Ovary (tissue), 9 donors: ENCODE measurements around the gene DDN. TPM values are rescaled to one million over a fixed set of nuclear protein-coding genes. Genes with fewer than 3 reads are reported as not detected.

ENCODE experiments used
- DNase-seq, 5 donors: peaks; one replicate each; pipeline ENCODE4 v3.0.0-alpha.2; 2019 to 2020
- H3K27ac ChIP-seq, 2 donors: fragments of 200-600 bp; one replicate each; pipeline versions ENCODE4 v1.5.1 to v1.8.0; 2019 to 2022
- H3K27me3 ChIP-seq: fragments of 200-600 bp; one replicate; pipeline ENCODE4 v1.8.0; 2022
- H3K36me3 ChIP-seq: fragments of 200-600 bp; sonication (generic); one replicate; pipeline ENCODE4 v1.5.1; 2019
- H3K4me1 ChIP-seq: one replicate; pipeline ENCODE4 v1.8.1; 2013; ENCODE audit warnings: mild to moderate bottlenecking, moderate library complexity; ENCODE audit not compliant: insufficient read depth
- H3K4me3 ChIP-seq: fragments of 200-600 bp; sonication (generic); one replicate; pipeline ENCODE4 v1.5.1; 2017
- H3K9me3 ChIP-seq, 2 donors: fragments of 200-600 bp in 1 of 2; sonication (generic) in 1 of 2; one replicate each; pipeline versions ENCODE4 v1.5.1 to v1.8.1; 2013 to 2019; ENCODE audit warnings: mild to moderate bottlenecking in 1 of 2, moderate library complexity in 1 of 2
- CTCF ChIP-seq, 3 donors: fragments of 450-650 bp in 2 of 3; fragments of 200-600 bp in 1 of 3; IDR thresholded peaks; one replicate each; pipeline versions ENCODE4 v1.5.1 to v1.8.0; 2016 to 2022; ENCODE audit warnings: antibody characterized with exemption in 3 of 3, mild to moderate bottlenecking in 1 of 3
- EP300 ChIP-seq: sonication (generic); formaldehyde crosslinking; IDR thresholded peaks from one replicate; pipeline ENCODE4 v1.6.1; 2017; ENCODE audit warnings: antibody characterized with exemption
- POLR2A ChIP-seq: fragments of 450-650 bp; IDR thresholded peaks from one replicate; pipeline ENCODE4 v1.6.1; 2017; ENCODE audit warnings: antibody characterized with exemption, mild to moderate bottlenecking, moderate library complexity
- WGBS, 3 donors: extraction: QIAGEN DNeasy Blood & Tissue Kit in 1 of 3; methylation state at CpG; one replicate each; pipeline versions ENCODE4 v1.1.5 to v1.1.7; 2013 to 2017; 5-methylcytosine and 5-hydroxymethylcytosine counted together
- intact Hi-C, 4 donors: fragments of 100-400 bp; cut with DNase I; formaldehyde crosslinking; loops; one replicate each; pipeline versions ENCODE4 v1.11.0 to v1.15.1; 2022 to 2023
- polyA plus RNA-seq, 2 donors: library from polyadenylated mRNA; stranded (reverse); fragments of 200-250 nt in 1 of 2; fragments of 350-450 nt in 1 of 2; fragmentation: Illumina TruSeq in 1 of 2; extraction: RNeasy Lipid Tissue Mini Kit (QIAGEN cat#74804) in 1 of 2; gene quantifications; one replicate each; pipeline ENCODE4 v1.2.3, GENCODE V29; 2013 to 2014
- total RNA-seq, 7 donors: library from RNA; depleted of rRNA in 2 of 7; stranded (reverse); fragments of >200 nt in 2 of 7; fragmentation: NEBNext Ultra II Directional in 3 of 7; extraction: Animal tissue kit (Norgen Biotek cat#: 25700) in 3 of 7; gene quantifications; one replicate each; pipeline versions ENCODE4 v1.1.0 to v1.2.4, GENCODE V29; 2016 to 2023
- donor health status: DM: no; HTN: no; CAD: no; lungs with moderate emphysema.
- donor health status: DM: no; HTN: no; CAD: no.
- donor health status: Bipolar disorder and iron deficiency.
- donor health status: DM: yes; HTN: yes; CAD: no.
- donor health status: DM: no; HTN: no; CAD: no.
- donor health status: DM: yes; HTN: yes; CAD: no.

Gene DDN
- total and polyA plus RNA-seq, 9 donors = 0.04 to 0.28 (median 0.05) TPM; not detected in 6

GRCh38 chr12:48967991-48968390 lies 31.2 kb downstream of the DDN start:
- 64 to 70% (median 69%) methylated on average over 7 of the region's 7 CpGs for WGBS, 3 donors
- intact Hi-C loops = no loop called here
- no peaks in the 10 kb centered on the region for H3K36me3 ChIP-seq
- no peaks in the 10 kb centered on the region for H3K27me3 ChIP-seq
- TF ChIP-seq CTCF (IDR thresholded peaks at IDR 0.05) (no peak), POLR2A (no peak), EP300 (no peak)
- DNase-seq = no peak
- H3K4me1 ChIP-seq = peaks cover 4% of the 10 kb centered on the region
- no peak overlapping the region for H3K4me3 ChIP-seq
- H3K9me3 ChIP-seq = no peaks in the 10 kb centered on the region
- H3K27ac ChIP-seq = no peak overlapping the region

GRCh38 chr12:48966177-48966895 lies 32.8 kb downstream of the DDN start:
- H3K4me3 ChIP-seq = no peak overlapping the region
- 37 to 57% (median 41%) methylated on average over 20 of the region's 20 CpGs for WGBS, 3 donors
- H3K4me1 ChIP-seq = peaks cover 2% of the 10 kb centered on the region
- H3K9me3 ChIP-seq = no peaks in the 10 kb centered on the region
- no peak overlapping the region for H3K27ac ChIP-seq
- no peak for DNase-seq
- H3K27me3 ChIP-seq = no peaks in the 10 kb centered on the region
- no peaks in the 10 kb centered on the region for H3K36me3 ChIP-seq
- intact Hi-C loops = no loop called here
- TF ChIP-seq CTCF (IDR thresholded peaks at IDR 0.05) (no peak), POLR2A (no peak), EP300 (no peak)

- Histone ChIP-seq H3K36me3 (no peaks in the 10 kb centered on the region), H3K9me3 (no peaks in the 10 kb centered on the region), H3K4me1 (peaks cover 2% of the 10 kb centered on the region), H3K4me3 (no peak overlapping the region), H3K27ac (no peak overlapping the region), H3K27me3 (no peaks in the 10 kb centered on the region)
- no peak for DNase-seq
- intact Hi-C loops = no loop called here
- TF ChIP-seq CTCF (IDR thresholded peaks at IDR 0.05) (no peak), EP300 (no peak), POLR2A (no peak)
Observed at GRCh38 chr12:48965298-48965838, 33.8 kb downstream of the DDN start.

GRCh38 chr12:48961801-48962200 lies 37.4 kb downstream of the DDN start:
- Histone ChIP-seq H3K9me3 (no peaks in the 10 kb centered on the region), H3K27ac (no peak overlapping the region), H3K36me3 (no peaks in the 10 kb centered on the region), H3K4me3 (no peak overlapping the region), H3K4me1 (peaks cover 6% of the 10 kb centered on the region), H3K27me3 (no peaks in the 10 kb centered on the region)
- no peak for DNase-seq
- TF ChIP-seq POLR2A (no peak), CTCF (IDR thresholded peaks at IDR 0.05) (no peak), EP300 (no peak)
- intact Hi-C loops = no loop called here
